ENCODE data around the gene SMIM44.

SMIM44 gene

GRCh38 chr19:3475449-3475848 is 7.8 kb downstream of the SMIM44 start:
- no peak for DNase-seq

- no peak for DNase-seq
These were observed 8.6 kb downstream of the SMIM44 start for GRCh38 chr19:3474614-3475013.

- no peak for DNase-seq
These were observed 9.2 kb downstream of the SMIM44 start for GRCh38 chr19:3474010-3474409.

- no peak for DNase-seq
These were observed 11.1 kb downstream of the SMIM44 start for GRCh38 chr19:3471954-3472655.

GRCh38 chr19:3470500-3471128 is 12.6 kb downstream of the SMIM44 start:
- no peak for DNase-seq

- no peak for DNase-seq
These were observed 13.4 kb downstream of the SMIM44 start for GRCh38 chr19:3469638-3470499.

- no peak for DNase-seq
These were observed 15.0 kb downstream of the SMIM44 start for GRCh38 chr19:3468211-3468610.

GRCh38 chr19:3467437-3468198 is 15.6 kb downstream of the SMIM44 start:
- no peak for DNase-seq

- no peak for DNase-seq
These were observed 16.6 kb downstream of the SMIM44 start for GRCh38 chr19:3466635-3467034.

- no peak for DNase-seq
These were observed 17.7 kb downstream of the SMIM44 start for GRCh38 chr19:3465552-3465951.

GRCh38 chr19:3464587-3465235 is 18.5 kb downstream of the SMIM44 start:
- no peak for DNase-seq

GRCh38 chr19:3463714-3464586 is 19.3 kb downstream of the SMIM44 start:
- DNase-seq = no peak

GRCh38 chr19:3462991-3463713 is 20.1 kb downstream of the SMIM44 start:
- no peak for DNase-seq

- DNase-seq = no peak
These were observed 23.2 kb downstream of the SMIM44 start for GRCh38 chr19:3459965-3460582.

GRCh38 chr19:3459089-3459881 is 24.0 kb downstream of the SMIM44 start:
- no peak for DNase-seq

GRCh38 chr19:3458229-3459088 is 24.8 kb downstream of the SMIM44 start:
- DNase-seq = no peak

GRCh38 chr19:3457528-3458228 is 25.6 kb downstream of the SMIM44 start:
- no peak for DNase-seq

Data from GDM1 (cell line).